ENCODE results near the gene SEC31A. TPM values are rescaled to one million over a fixed set of nuclear protein-coding genes. Genes with fewer than 3 reads are reported as not detected.

SEC31A gene
- total and polyA plus RNA-seq, 12 donors: 82.5 to 163 (median 122) TPM

GRCh38 chr4:82889287-82889686, 1.7 kb downstream of the SEC31A start:
- Histone ChIP-seq H3K27ac (peak overlapping the region in 5 of 10 donors; percentile 97 to 99 (median 97)), H3K4me1 (peaks cover 0 to 64% (median 56%) of the 10 kb centered on the region in 9 donors), H3K4me3 (peak overlapping the region in 9 of 10 donors; percentile 66 to 96 (median 81)), H3K27me3 (no peaks in the 10 kb centered on the region), H3K9me3 (no peaks in the 10 kb centered on the region), H3K36me3 (peaks cover 0 to 18% (median 11%) of the 10 kb centered on the region in 9 donors)
- 73 to 81% methylated on average over 6 of the region's 6 CpGs for WGBS, 2 donors
- DNase-seq (no peak), ATAC-seq (no peak)
- TF ChIP-seq, protein P1, sequence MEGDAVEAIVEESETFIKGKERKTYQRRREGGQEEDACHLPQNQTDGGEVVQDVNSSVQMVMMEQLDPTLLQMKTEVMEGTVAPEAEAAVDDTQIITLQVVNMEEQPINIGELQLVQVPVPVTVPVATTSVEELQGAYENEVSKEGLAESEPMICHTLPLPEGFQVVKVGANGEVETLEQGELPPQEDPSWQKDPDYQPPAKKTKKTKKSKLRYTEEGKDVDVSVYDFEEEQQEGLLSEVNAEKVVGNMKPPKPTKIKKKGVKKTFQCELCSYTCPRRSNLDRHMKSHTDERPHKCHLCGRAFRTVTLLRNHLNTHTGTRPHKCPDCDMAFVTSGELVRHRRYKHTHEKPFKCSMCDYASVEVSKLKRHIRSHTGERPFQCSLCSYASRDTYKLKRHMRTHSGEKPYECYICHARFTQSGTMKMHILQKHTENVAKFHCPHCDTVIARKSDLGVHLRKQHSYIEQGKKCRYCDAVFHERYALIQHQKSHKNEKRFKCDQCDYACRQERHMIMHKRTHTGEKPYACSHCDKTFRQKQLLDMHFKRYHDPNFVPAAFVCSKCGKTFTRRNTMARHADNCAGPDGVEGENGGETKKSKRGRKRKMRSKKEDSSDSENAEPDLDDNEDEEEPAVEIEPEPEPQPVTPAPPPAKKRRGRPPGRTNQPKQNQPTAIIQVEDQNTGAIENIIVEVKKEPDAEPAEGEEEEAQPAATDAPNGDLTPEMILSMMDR (IDR thresholded peaks at IDR 0.05): no peak
- intact Hi-C loops (cut with DNase I): loop anchor here in 1 of 10 donors (5.0 kb wide), 1 partner anchor 688 kb away; no protein-coding TSS in a partner anchor

GRCh38 chr4:82886147-82886942, 4.6 kb downstream of the SEC31A start:
- ATAC-seq (no peak), DNase-seq (no peak)
- Histone ChIP-seq H3K4me1 (peaks cover 4 to 66% (median 53%) of the 10 kb centered on the region in 9 donors), H3K27me3 (no peaks in the 10 kb centered on the region), H3K36me3 (peaks cover 0 to 25% (median 0%) of the 10 kb centered on the region in 9 donors), H3K27ac (peak overlapping the region in 5 of 10 donors; percentile 35 to 69 (median 57)), H3K4me3 (peak overlapping the region in 1 of 10 donors; percentile 10), H3K9me3 (no peaks in the 10 kb centered on the region)
- WGBS, 2 donors: 44 to 48% methylated on average over 5 of the region's 5 CpGs
- intact Hi-C loops (cut with DNase I): loop anchor here in 1 of 10 donors (5.0 kb wide), 1 partner anchor 691 kb away; no protein-coding TSS in a partner anchor
- TF ChIP-seq, protein P1 (IDR thresholded peaks at IDR 0.05): no peak

DNA sequence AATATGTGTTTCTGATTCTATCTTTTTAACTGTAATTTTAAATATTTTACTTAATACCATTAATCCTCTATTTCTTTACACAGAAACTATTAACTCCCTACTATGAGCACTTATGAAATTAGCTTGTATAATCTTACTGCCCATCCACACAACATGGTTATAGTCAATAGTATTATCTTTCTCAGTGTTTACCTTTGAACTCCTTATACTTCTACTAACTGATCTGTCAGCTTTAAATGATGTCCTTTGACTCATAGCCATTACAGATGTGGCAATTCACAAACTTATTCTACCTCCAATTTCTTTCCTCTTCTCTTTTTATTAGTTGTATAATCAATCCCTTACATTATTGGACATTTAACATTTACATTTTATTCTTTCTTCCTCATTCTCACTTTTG, 5.5 kb downstream of the SEC31A start:
- H3K27ac ChIP-seq: peak overlapping the region in 5 of 10 donors; percentile 35 to 69 (median 57)
- H3K4me1 ChIP-seq: peaks cover 4 to 74% (median 53%) of the 10 kb centered on the region in 9 donors
- ATAC-seq: no peak
- no peaks in the 10 kb centered on the region for H3K27me3 ChIP-seq
- no peak overlapping the region for H3K4me3 ChIP-seq
- TF ChIP-seq, protein P1 (IDR thresholded peaks at IDR 0.05): no peak
- intact Hi-C loops (cut with DNase I): loop anchor here in 1 of 10 donors (5.0 kb wide), 1 partner anchor 692 kb away; no protein-coding TSS in a partner anchor
- peaks cover 0 to 34% (median 4%) of the 10 kb centered on the region in 9 donors for H3K36me3 ChIP-seq
- no peaks in the 10 kb centered on the region for H3K9me3 ChIP-seq
- no peak for DNase-seq

- peaks cover 0 to 100% (median 81%) of the 10 kb centered on the region in 9 donors for H3K36me3 ChIP-seq
Observed at GRCh38 chr4:82868572-82868971, 22.4 kb downstream of the SEC31A start.

More at GRCh38 chr4:82868572-82868971, 22.4 kb downstream of the SEC31A start:
- no peak overlapping the region for H3K4me3 ChIP-seq
- H3K9me3 ChIP-seq: no peaks in the 10 kb centered on the region
- DNase-seq (no peak), ATAC-seq (no peak)
- 96 to 99% methylated on average over 5 of the region's 5 CpGs for WGBS, 2 donors
- no peaks in the 10 kb centered on the region for H3K27me3 ChIP-seq
- TF ChIP-seq, protein P1 (IDR thresholded peaks at IDR 0.05): no peak
- H3K27ac ChIP-seq: no peak overlapping the region
- intact Hi-C loops (cut with DNase I): no loop called here
- peaks cover 0 to 21% (median 5%) of the 10 kb centered on the region in 9 donors for H3K4me1 ChIP-seq

Data from heart right ventricle (tissue), 16 donors.